Measurements from ENCODE around the gene ARID1B.

The ARID1B gene

DNA sequence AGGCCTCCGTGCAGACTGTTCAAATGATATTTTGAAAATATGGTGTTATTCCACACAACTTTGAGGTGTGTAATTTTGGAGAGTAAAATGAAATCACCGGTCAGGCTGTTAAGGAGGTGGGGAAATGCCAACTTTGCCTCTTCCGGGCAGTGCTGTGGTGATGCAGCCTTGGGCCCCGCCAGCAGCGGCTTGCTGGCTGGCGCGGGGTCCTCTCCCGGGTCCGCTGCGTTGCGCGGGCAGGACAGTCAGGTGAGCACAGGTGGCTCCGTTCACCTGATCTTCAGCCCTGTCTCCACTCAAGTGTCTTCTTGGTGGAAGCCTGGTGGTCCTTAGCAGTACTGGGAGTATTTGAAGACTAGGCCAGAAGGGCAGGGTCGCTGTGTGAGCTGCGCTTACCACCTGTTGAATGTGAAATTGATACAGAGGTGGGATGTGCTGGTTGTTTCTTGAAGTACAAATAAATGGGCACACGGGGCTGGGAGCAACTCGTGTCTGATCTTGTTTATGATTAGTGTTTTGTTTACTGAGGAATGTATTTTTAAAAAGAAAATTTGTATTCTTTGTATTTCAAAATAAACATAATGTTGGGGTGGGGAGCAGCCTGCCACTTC is 184.2 kb downstream of the ARID1B start:
- Histone ChIP-seq H3K9ac (ENCODE audit: low read depth, low read length) (no peak overlapping the region), H3K9me3 (ENCODE audit: control insufficient read depth, insufficient read depth, low read length) (no peaks in the 10 kb centered on the region), H3K4me1 (ENCODE audit: insufficient read depth, low read length) (peaks cover 22% of the 10 kb centered on the region), H3K36me3 (ENCODE audit: insufficient read depth, low read length) (no peaks in the 10 kb centered on the region)

GRCh38 chr6:156963712-156964700 is 186.8 kb downstream of the ARID1B start:
- Histone ChIP-seq H3K9me3 (ENCODE audit: control insufficient read depth, insufficient read depth, low read length) (no peaks in the 10 kb centered on the region), H3K9ac (ENCODE audit: low read depth, low read length) (no peak overlapping the region), H3K4me1 (ENCODE audit: insufficient read depth, low read length) (peaks cover 31% of the 10 kb centered on the region), H3K36me3 (ENCODE audit: insufficient read depth, low read length) (no peaks in the 10 kb centered on the region)

DNA sequence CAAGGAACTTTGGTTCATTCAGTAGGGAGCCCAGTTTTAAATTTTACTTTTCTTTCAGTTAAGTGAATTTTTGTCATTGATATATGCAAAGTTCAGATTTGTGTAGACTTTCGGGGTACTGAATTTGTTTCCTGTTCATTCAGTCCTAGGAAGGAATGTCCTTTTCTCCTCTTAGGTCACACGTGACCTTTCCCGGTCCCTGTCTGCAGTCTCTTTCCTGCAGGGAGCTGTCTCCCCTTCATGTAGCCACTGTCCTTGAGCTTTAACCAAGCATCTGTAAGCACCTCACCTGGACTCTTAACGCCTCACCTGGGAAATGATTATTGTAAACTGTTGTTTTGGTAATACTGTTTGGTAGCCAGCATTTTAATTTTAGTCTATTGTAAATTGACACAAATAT is 190.7 kb downstream of the ARID1B start:
- H3K9ac ChIP-seq (ENCODE audit: low read depth, low read length): no peak overlapping the region
- H3K4me1 ChIP-seq (ENCODE audit: insufficient read depth, low read length): peaks cover 32% of the 10 kb centered on the region
- H3K9me3 ChIP-seq (ENCODE audit: control insufficient read depth, insufficient read depth, low read length): no peaks in the 10 kb centered on the region
- no peaks in the 10 kb centered on the region for H3K36me3 ChIP-seq (ENCODE audit: insufficient read depth, low read length)

DNA sequence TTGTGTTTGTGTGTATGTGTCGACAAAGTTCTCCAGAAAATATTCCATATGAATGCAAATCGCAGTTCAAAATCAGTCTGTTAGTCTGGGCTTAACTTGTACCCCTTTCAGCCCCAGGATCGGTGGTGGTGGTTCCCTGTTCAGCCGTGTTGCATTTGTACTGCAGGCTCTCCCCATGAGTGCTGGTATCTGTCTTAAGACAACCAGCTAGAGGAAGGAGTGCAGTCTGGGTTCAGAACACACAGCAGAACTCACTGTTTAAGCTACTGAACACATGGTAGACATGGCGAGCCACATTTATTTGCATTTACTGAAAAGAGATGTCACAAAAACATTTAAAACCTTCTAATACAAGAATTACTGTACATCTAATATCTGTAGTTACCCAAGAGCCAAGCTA is 192.1 kb downstream of the ARID1B start:
- Histone ChIP-seq H3K36me3 (ENCODE audit: insufficient read depth, low read length) (no peaks in the 10 kb centered on the region), H3K9ac (ENCODE audit: low read depth, low read length) (no peak overlapping the region), H3K4me1 (ENCODE audit: insufficient read depth, low read length) (peaks cover 24% of the 10 kb centered on the region; the same call in 1 of the 2 replicates), H3K9me3 (ENCODE audit: control insufficient read depth, insufficient read depth, low read length) (no peaks in the 10 kb centered on the region)

GRCh38 chr6:156970595-156971112 is 193.5 kb downstream of the ARID1B start:
- Histone ChIP-seq H3K9me3 (ENCODE audit: control insufficient read depth, insufficient read depth, low read length) (no peaks in the 10 kb centered on the region), H3K4me1 (ENCODE audit: insufficient read depth, low read length) (peaks cover 14% of the 10 kb centered on the region), H3K36me3 (ENCODE audit: insufficient read depth, low read length) (no peaks in the 10 kb centered on the region), H3K9ac (ENCODE audit: low read depth, low read length) (no peak overlapping the region)

DNA sequence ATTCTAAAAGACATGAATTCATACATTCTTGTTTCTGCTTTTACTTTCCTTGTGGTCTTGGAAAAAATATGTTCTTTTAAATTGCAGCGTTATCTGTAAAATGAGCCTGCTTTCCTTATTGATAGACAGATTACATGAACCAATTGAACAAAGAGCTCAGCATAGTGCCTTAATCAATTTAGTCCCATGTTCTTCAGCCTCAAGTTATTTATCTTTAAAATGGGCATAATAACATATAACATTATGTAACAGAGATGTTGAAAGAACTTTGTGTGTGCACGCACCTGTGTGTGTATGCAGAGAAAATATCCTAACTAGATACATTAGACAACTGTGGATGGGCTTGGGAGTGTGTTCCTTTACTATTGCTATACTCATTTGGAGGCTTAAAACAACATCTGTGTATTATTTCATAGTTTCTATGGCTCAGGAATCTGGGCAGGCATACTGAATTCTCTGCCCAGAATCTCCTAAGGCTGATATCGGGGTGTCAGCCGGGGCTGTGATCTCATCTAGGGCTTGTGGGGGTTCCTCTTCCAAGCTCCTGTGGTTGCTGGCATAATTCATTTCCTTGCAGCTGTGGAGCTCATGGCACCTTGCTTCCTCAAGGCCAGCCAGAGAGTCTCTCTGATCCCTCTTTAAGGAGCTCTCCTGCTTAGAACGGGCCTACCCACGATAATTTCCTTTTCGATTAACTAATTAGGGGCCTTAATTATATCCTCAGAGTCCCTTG is 194.1 kb downstream of the ARID1B start:
- Histone ChIP-seq H3K9ac (ENCODE audit: low read depth, low read length) (no peak overlapping the region), H3K4me1 (ENCODE audit: insufficient read depth, low read length) (peaks cover 18% of the 10 kb centered on the region), H3K9me3 (ENCODE audit: control insufficient read depth, insufficient read depth, low read length) (no peaks in the 10 kb centered on the region), H3K36me3 (ENCODE audit: insufficient read depth, low read length) (no peaks in the 10 kb centered on the region)

DNA sequence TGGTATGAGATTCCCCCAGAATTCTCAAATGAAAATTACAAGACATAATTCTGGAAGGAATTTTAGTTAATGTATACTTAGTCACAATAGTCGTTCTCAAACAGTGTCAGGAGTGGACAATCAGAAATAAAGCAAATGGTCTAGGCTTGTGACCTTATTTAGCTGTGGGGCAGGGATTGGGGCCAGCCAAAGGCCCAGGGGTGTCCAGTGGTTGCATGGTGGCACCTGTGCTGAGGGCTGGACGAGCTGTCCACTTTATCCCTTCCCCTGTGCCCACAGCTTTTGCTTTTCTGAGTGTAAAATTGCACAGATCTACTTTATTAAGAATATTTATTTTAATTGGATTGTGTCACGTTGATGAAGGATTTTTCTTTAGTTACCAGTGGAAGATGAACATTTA is 195.0 kb downstream of the ARID1B start:
- Histone ChIP-seq H3K9me3 (ENCODE audit: control insufficient read depth, insufficient read depth, low read length) (no peaks in the 10 kb centered on the region), H3K9ac (ENCODE audit: low read depth, low read length) (no peak overlapping the region; the same call in 1 of the 2 replicates), H3K36me3 (ENCODE audit: insufficient read depth, low read length) (no peaks in the 10 kb centered on the region), H3K4me1 (ENCODE audit: insufficient read depth, low read length) (peaks cover 18% of the 10 kb centered on the region)

- no peaks in the 10 kb centered on the region for H3K36me3 ChIP-seq (ENCODE audit: insufficient read depth, low read length)
- no peak overlapping the region for H3K9ac ChIP-seq (ENCODE audit: low read depth, low read length)
- no peaks in the 10 kb centered on the region for H3K9me3 ChIP-seq (ENCODE audit: control insufficient read depth, insufficient read depth, low read length)
- H3K4me1 ChIP-seq (ENCODE audit: insufficient read depth, low read length): peaks cover 18% of the 10 kb centered on the region
These were observed 197.7 kb downstream of the ARID1B start for GRCh38 chr6:156974830-156975261.

DNA sequence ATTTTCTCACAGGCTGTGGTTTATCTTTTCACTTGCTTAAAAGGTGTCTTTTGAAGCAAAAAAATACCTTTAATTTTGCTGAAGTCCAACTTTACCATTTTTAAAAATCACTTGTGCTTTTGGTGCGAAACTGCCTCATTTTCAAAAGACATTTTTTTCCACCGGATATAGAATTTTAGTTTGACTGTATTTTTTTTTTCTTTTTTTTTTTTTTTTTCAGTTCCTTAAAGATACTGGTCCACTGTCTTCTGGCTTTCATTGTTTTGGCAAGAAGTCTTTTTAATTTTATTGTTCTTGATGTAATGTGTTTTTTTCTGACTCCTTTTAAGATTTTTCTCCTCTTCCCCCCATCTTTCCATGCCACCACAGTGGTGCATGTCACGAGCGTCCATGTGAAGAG is 198.2 kb downstream of the ARID1B start:
- peaks cover 18% of the 10 kb centered on the region for H3K4me1 ChIP-seq (ENCODE audit: insufficient read depth, low read length)
- no peaks in the 10 kb centered on the region for H3K9me3 ChIP-seq (ENCODE audit: control insufficient read depth, insufficient read depth, low read length)
- no peaks in the 10 kb centered on the region for H3K36me3 ChIP-seq (ENCODE audit: insufficient read depth, low read length)
- H3K9ac ChIP-seq (ENCODE audit: low read depth, low read length): no peak overlapping the region

DNA sequence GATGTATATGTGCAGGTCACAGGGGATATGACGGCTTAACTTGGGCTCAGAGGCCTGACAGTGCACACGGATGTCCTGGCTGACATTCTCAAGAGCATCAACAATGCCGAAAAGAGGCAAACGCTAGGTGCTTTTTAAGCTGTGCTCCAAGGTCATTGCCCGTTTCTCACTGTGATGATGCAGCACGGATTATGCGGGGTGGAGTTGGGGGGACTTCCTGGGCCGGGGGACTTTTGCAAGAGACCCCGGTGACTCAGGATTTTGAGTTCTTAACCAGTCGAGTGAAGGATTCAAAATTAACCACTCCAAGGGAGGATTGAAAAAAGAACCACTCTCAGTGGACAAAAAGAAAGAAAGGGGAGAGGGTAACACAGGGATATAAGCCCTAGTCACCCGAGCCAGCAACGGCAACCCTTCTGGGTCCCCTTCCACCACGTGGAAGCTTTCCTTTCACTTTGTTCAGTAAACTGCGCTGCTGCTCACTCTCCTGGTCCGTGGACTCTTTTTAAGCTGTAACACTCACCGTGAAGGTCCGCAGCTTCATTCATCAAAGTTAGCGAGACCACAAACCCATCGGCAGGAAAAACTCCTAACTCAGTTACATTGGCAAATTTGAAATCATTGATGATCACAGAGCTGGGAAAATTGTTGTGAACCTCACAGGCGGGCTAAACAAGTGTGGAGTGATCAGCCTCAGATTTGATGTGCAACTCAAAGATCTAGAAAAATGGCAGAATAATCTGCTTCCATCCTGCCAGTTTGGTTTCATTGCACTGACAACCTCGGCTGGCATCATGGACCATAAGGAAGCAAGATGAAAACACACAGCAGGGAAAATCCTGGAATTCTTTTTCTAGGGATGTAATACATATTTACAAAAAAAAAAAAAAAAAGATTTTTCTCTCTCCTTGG is 199.3 kb downstream of the ARID1B start:
- no peaks in the 10 kb centered on the region for H3K9me3 ChIP-seq (ENCODE audit: control insufficient read depth, insufficient read depth, low read length)
- peak overlapping the region; percentile 33; the same call in 1 of the 2 replicates for H3K9ac ChIP-seq (ENCODE audit: low read depth, low read length)
- H3K4me1 ChIP-seq (ENCODE audit: insufficient read depth, low read length): peaks cover 18% of the 10 kb centered on the region
- H3K36me3 ChIP-seq (ENCODE audit: insufficient read depth, low read length): no peaks in the 10 kb centered on the region

GRCh38 chr6:156977527-156978291 is 200.5 kb downstream of the ARID1B start:
- Histone ChIP-seq H3K9ac (ENCODE audit: low read depth, low read length) (no peak overlapping the region), H3K4me1 (ENCODE audit: insufficient read depth, low read length) (peaks cover 18% of the 10 kb centered on the region), H3K9me3 (ENCODE audit: control insufficient read depth, insufficient read depth, low read length) (no peaks in the 10 kb centered on the region), H3K36me3 (ENCODE audit: insufficient read depth, low read length) (no peaks in the 10 kb centered on the region)

DNA sequence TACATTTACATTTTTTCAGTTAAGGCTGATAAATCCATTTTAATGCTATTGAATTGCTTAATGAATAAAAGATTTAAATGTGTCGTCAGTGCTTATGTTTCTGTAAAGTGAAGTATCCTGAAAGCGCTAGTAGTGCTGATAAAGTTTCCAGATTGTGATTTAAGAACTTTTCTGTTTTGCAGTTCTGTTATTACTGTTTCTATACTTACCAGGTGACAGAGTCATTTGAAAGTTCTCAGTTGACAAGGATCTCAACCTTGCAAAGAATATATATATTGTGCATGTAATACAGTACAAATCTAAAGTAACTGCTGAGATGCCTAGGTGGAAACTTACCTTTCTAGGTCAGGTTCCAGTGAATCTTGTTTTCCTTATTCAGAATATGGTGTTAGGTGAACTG is 201.8 kb downstream of the ARID1B start:
- no peaks in the 10 kb centered on the region for H3K36me3 ChIP-seq (ENCODE audit: insufficient read depth, low read length)
- no peak overlapping the region for H3K9ac ChIP-seq (ENCODE audit: low read depth, low read length)
- peaks cover 26% of the 10 kb centered on the region for H3K4me1 ChIP-seq (ENCODE audit: insufficient read depth, low read length)
- H3K9me3 ChIP-seq (ENCODE audit: control insufficient read depth, insufficient read depth, low read length): no peaks in the 10 kb centered on the region

DNA sequence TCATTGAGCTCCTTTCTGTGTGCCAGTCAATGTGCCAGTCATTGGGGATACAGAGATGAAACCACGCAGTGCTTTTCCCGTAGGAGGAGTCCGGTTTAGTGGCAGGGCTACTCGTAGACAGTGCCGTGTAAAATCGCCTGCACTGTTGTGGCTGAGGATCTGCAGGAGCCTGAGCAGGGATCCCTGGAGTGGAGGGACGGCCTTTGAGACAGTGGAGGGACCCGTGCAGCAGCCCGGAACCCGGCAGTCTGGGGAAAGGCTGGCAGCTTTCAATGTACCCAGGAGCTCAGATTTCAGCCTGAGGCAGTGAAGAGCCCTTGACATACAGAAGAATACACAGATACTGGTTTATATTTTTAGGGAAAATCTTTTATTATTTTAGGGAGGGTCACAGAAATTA is 203.3 kb downstream of the ARID1B start:
- H3K9me3 ChIP-seq (ENCODE audit: control insufficient read depth, insufficient read depth, low read length): no peaks in the 10 kb centered on the region
- no peak overlapping the region for H3K9ac ChIP-seq (ENCODE audit: low read depth, low read length)
- H3K4me1 ChIP-seq (ENCODE audit: insufficient read depth, low read length): peaks cover 32% of the 10 kb centered on the region
- no peaks in the 10 kb centered on the region for H3K36me3 ChIP-seq (ENCODE audit: insufficient read depth, low read length)
